Measurements from ENCODE around the gene PCDHGB4.

Gene PCDHGB4

GRCh38 chr5:141371572-141372475 is 15.7 kb upstream of the PCDHGB4 start:
- TF ChIP-seq OSR1 (CRISPR knock-in tag; IDR thresholded peaks at IDR 0.05), result no peak
- TF ChIP-seq, protein P1, sequence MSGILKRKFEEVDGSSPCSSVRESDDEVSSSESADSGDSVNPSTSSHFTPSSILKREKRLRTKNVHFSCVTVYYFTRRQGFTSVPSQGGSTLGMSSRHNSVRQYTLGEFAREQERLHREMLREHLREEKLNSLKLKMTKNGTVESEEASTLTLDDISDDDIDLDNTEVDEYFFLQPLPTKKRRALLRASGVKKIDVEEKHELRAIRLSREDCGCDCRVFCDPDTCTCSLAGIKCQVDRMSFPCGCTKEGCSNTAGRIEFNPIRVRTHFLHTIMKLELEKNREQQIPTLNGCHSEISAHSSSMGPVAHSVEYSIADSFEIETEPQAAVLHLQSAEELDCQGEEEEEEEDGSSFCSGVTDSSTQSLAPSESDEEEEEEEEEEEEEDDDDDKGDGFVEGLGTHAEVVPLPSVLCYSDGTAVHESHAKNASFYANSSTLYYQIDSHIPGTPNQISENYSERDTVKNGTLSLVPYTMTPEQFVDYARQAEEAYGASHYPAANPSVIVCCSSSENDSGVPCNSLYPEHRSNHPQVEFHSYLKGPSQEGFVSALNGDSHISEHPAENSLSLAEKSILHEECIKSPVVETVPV (CRISPR knock-in tag; IDR thresholded peaks at IDR 0.05), result no peak
- no peak for TF ChIP-seq ISL1 (CRISPR knock-in tag; IDR thresholded peaks at IDR 0.05)
- no peak for TF ChIP-seq TOX (CRISPR knock-in tag; IDR thresholded peaks at IDR 0.05; ENCODE audit: borderline replicate concordance)
- no peak for TF ChIP-seq ZFP3 (CRISPR knock-in tag; IDR thresholded peaks at IDR 0.05)
- TF ChIP-seq TSHZ2 (CRISPR knock-in tag; IDR thresholded peaks at IDR 0.05), result no peak
- TF ChIP-seq, protein P2, sequence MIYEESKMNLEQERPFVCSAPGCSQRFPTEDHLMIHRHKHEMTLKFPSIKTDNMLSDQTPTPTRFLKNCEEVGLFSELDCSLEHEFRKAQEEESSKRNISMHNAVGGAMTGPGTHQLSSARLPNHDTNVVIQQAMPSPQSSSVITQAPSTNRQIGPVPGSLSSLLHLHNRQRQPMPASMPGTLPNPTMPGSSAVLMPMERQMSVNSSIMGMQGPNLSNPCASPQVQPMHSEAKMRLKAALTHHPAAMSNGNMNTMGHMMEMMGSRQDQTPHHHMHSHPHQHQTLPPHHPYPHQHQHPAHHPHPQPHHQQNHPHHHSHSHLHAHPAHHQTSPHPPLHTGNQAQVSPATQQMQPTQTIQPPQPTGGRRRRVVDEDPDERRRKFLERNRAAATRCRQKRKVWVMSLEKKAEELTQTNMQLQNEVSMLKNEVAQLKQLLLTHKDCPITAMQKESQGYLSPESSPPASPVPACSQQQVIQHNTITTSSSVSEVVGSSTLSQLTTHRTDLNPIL (CRISPR knock-in tag; IDR thresholded peaks at IDR 0.05; ENCODE audit: low read depth), result no peak
- no peak for TF ChIP-seq ZNF8 (CRISPR knock-in tag; IDR thresholded peaks at IDR 0.05)
- no peak for TF ChIP-seq ZFP30 (CRISPR knock-in tag; IDR thresholded peaks at IDR 0.05)
- no peak for TF ChIP-seq TCF4 (CRISPR knock-in tag; IDR thresholded peaks at IDR 0.05; ENCODE audit: borderline replicate concordance)
- no peak for ATAC-seq

- no peak for ATAC-seq
- TF ChIP-seq SNAI2 (CRISPR knock-in tag; IDR thresholded peaks at IDR 0.05), result no peak
- TF ChIP-seq, protein P2 (CRISPR knock-in tag; IDR thresholded peaks at IDR 0.05; ENCODE audit: low read depth), result no peak
- no peak for TF ChIP-seq ZNF70 (CRISPR knock-in tag; IDR thresholded peaks at IDR 0.05)
- TF ChIP-seq ZNF565 (CRISPR knock-in tag; conservative IDR thresholded peaks at IDR 0.05; ENCODE audit: low read depth), result no peak
- no peak for TF ChIP-seq ARNTL (CRISPR knock-in tag; IDR thresholded peaks at IDR 0.05; ENCODE audit: borderline replicate concordance, low read depth)
- TF ChIP-seq ZC3H10 (CRISPR knock-in tag; IDR thresholded peaks at IDR 0.05), result no peak
- TF ChIP-seq TCF4 (CRISPR knock-in tag; IDR thresholded peaks at IDR 0.05; ENCODE audit: borderline replicate concordance), result no peak
- no peak for TF ChIP-seq TSHZ2 (CRISPR knock-in tag; IDR thresholded peaks at IDR 0.05)
- TF ChIP-seq ESRRG (CRISPR knock-in tag; IDR thresholded peaks at IDR 0.05), result no peak
- TF ChIP-seq OSR1 (CRISPR knock-in tag; IDR thresholded peaks at IDR 0.05), result no peak
- no peak for TF ChIP-seq CSDC2 (CRISPR knock-in tag; IDR thresholded peaks at IDR 0.05)
- no peak for TF ChIP-seq POU6F1 (CRISPR knock-in tag; IDR thresholded peaks at IDR 0.05; ENCODE audit: borderline replicate concordance, low read depth)
- TF ChIP-seq ISL1 (CRISPR knock-in tag; IDR thresholded peaks at IDR 0.05), result no peak
- no peak for TF ChIP-seq PATZ1 (CRISPR knock-in tag; IDR thresholded peaks at IDR 0.05; ENCODE audit: borderline replicate concordance)
- no peak for TF ChIP-seq RARB (CRISPR knock-in tag; IDR thresholded peaks at IDR 0.05)
- no peak for TF ChIP-seq ZFP30 (CRISPR knock-in tag; IDR thresholded peaks at IDR 0.05)
- TF ChIP-seq, protein P1 (CRISPR knock-in tag; IDR thresholded peaks at IDR 0.05), result no peak
- no peak for TF ChIP-seq PPARA (CRISPR knock-in tag; IDR thresholded peaks at IDR 0.05; ENCODE audit: borderline replicate concordance)
- TF ChIP-seq ZFP3 (CRISPR knock-in tag; IDR thresholded peaks at IDR 0.05), result no peak
- no peak for TF ChIP-seq ZNF8 (CRISPR knock-in tag; IDR thresholded peaks at IDR 0.05)
These were observed 13.7 kb upstream of the PCDHGB4 start, which contains the start of gene PCDHGA6 for GRCh38 chr5:141373673-141374317. Gene PCDHGA6, plus strand, starts transcription at chr5:141373891. Its CDS starts 193 bp downstream, at chr5:141374084.

Data from SK-N-SH treated with all-trans-retinoic acid at 6 μM for 48 hours (cell line).